Erythroblast (primary cell): ENCODE data around the gene CACNB1.

Experiments used
- GATA1 ChIP-seq: IDR thresholded peaks from 2 replicates; pipeline ENCODE4 v1.6.1; 2011; ENCODE audit warnings: low read depth, mild to moderate bottlenecking, control low read depth, low read length, moderate library complexity
- POLR2A ChIP-seq: IDR thresholded peaks from 2 replicates; pipeline ENCODE4 v1.6.1; 2011; ENCODE audit warnings: mild to moderate bottlenecking, low read length

DNA sequence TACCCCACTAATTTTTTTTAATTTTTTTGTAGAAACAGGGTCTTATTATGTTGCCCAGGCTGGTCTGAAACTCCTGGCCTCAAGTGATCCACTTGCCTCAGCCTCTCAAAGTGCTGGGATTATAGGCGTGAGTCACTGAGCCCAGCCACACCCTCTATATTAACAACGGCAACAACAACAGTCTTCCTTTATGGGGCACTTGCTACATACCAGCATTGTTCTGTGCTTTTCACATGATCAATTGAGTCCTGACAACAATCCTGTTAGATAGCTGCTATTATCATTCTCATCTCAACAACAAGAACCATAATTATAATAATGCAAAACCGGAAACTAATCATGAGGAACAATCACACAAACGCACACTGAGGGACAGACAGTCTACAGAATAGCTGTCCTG is 18.9 kb downstream of the CACNB1 start:
- no peak for TF ChIP-seq POLR2A
- TF ChIP-seq GATA1, result no peak
